GM21390 (cell line): ENCODE data around the gene PSRC1.

Experiments used
- ATAC-seq: cut with Tn5 transposase; IDR thresholded peaks from one replicate; pipeline ENCODE4 v1.9.1; 2021; ENCODE audit not compliant: unreplicated experiment

Gene PSRC1

GRCh38 chr1:109259674-109260557 is 23.0 kb downstream of the PSRC1 start:
- ATAC-seq: no peak

GRCh38 chr1:109258481-109259466 is 24.2 kb downstream of the PSRC1 start:
- no peak for ATAC-seq

GRCh38 chr1:109257682-109258421 is 25.1 kb downstream of the PSRC1 start:
- ATAC-seq: no peak

- no peak for ATAC-seq
These were observed 25.8 kb downstream of the PSRC1 start for GRCh38 chr1:109256971-109257681.

GRCh38 chr1:109256085-109256484 is 26.9 kb downstream of the PSRC1 start:
- no peak for ATAC-seq

GRCh38 chr1:109255678-109256077 is 27.3 kb downstream of the PSRC1 start:
- no peak for ATAC-seq

- ATAC-seq: no peak
These were observed 27.8 kb downstream of the PSRC1 start for GRCh38 chr1:109255097-109255651.

GRCh38 chr1:109254621-109255096 is 28.3 kb downstream of the PSRC1 start:
- no peak for ATAC-seq

- no peak for ATAC-seq
These were observed 28.9 kb downstream of the PSRC1 start for GRCh38 chr1:109253803-109254620.

GRCh38 chr1:109252893-109253802 is 29.8 kb downstream of the PSRC1 start:
- ATAC-seq: no peak

- no peak for ATAC-seq
These were observed 30.6 kb downstream of the PSRC1 start for GRCh38 chr1:109252167-109252892.

GRCh38 chr1:109251277-109252166 is 31.4 kb downstream of the PSRC1 start:
- no peak for ATAC-seq

- no peak for ATAC-seq
These were observed 32.3 kb downstream of the PSRC1 start for GRCh38 chr1:109250454-109251276.

- ATAC-seq: peak; percentile 42
These were observed 33.1 kb downstream of the PSRC1 start for GRCh38 chr1:109249654-109250401.
